H1 (cell line): ENCODE results near the gene ADAM30. TPM values are rescaled to one million over a fixed set of nuclear protein-coding genes. Genes with fewer than 3 reads are reported as not detected.

Experiments
- CTCF ChIA-PET: fragments of 300-600 bp; sonication (Branson Sonifier 250); formaldehyde crosslinking; loops from one replicate; lab custom pipeline; 2021; ENCODE audit not compliant: partially characterized antibody; lab: Charles Lee
- POLR2A ChIA-PET: fragments of 300-600 bp; sonication (Branson Sonifier 250); formaldehyde crosslinking; loops from one replicate; lab custom pipeline; 2021; ENCODE audit warnings: inconsistent platforms; ENCODE audit not compliant: partially characterized antibody; lab: Charles Lee
- DNase-seq, 2 experiments: peaks; one replicate each; pipeline versions ENCODE4 v3.0.0 to v3.0.0-alpha.2; 2010 to 2022; ENCODE audit warnings: low spot score in 2 of 2, low read depth in 1 of 2, mixed read lengths in 1 of 2
- FAIRE-seq: peaks from 2 replicates; lab custom pipeline; 2011; peaks lifted over from hg19 to GRCh38; lab: Jason Lieb, UNC
- H2AFZ ChIP-seq: 2 replicates; pipeline ENCODE4 v1.8.1; 2012; ENCODE audit warnings: low read length, inconsistent platforms
- H2AK5ac ChIP-seq: 2 replicates; pipeline ENCODE4 v1.6.1; 2013; ENCODE audit warnings: low read depth, low read length
- H2BK120ac ChIP-seq: replicated peaks from 2 replicates; pipeline ENCODE3; 2013; ENCODE audit warnings: low read depth, low read length, inconsistent platforms
- H2BK12ac ChIP-seq: 2 replicates; pipeline ENCODE4 v1.6.1; 2013; ENCODE audit warnings: low read depth, low read length
- H2BK15ac ChIP-seq: 2 replicates; pipeline ENCODE4 v1.6.1; 2013; ENCODE audit warnings: low read length
- H2BK20ac ChIP-seq: 2 replicates; pipeline ENCODE4 v1.6.1; 2013; ENCODE audit warnings: low read length
- H2BK5ac ChIP-seq: 2 replicates; pipeline ENCODE4 v1.6.1; 2013; ENCODE audit warnings: low read depth, low read length
- H3K14ac ChIP-seq: 2 replicates; pipeline ENCODE4 v1.6.1; 2013; ENCODE audit warnings: inconsistent platforms; ENCODE audit not compliant: insufficient read length
- H3K18ac ChIP-seq: 2 replicates; pipeline ENCODE4 v1.6.1; 2013; ENCODE audit warnings: low read length; ENCODE audit errors: extremely low read depth
- H3K23ac ChIP-seq: 2 replicates; pipeline ENCODE4 v1.6.1; 2013; ENCODE audit warnings: inconsistent platforms; ENCODE audit not compliant: insufficient read length
- H3K23me2 ChIP-seq: 2 replicates; pipeline ENCODE4 v1.6.1; 2013; ENCODE audit warnings: low read depth, low read length
- H3K27ac ChIP-seq: 2 replicates; pipeline ENCODE4 v1.6.1; 2011; ENCODE audit warnings: low read depth, low read length, inconsistent platforms
- H3K27me3 ChIP-seq, 4 experiments: replicated peaks in 1 of 4; 1 replicate in 1 of 4; 2 replicates in 3 of 4; pipeline versions ENCODE4 v1.6.1 to v1.8.1; 2011 to 2013; ENCODE audit warnings: low read length in 3 of 4, mild to moderate bottlenecking in 3 of 4, inconsistent platforms in 2 of 4, mixed read lengths in 2 of 4, moderate library complexity in 1 of 4; ENCODE audit not compliant: control insufficient read depth in 3 of 4, insufficient read depth in 3 of 4; ENCODE audit errors: extremely low read depth in 1 of 4
- H3K36me3 ChIP-seq, 4 experiments: 2 replicates each; pipeline versions ENCODE4 v1.6.1 to v1.8.1; 2011 to 2013; ENCODE audit warnings: mild to moderate bottlenecking in 4 of 4, low read length in 3 of 4, moderate library complexity in 2 of 4, control low read depth in 1 of 4, inconsistent platforms in 1 of 4; ENCODE audit not compliant: insufficient read depth in 4 of 4, control insufficient read depth in 2 of 4
- H3K4ac ChIP-seq: replicated peaks from 2 replicates; pipeline ENCODE3; 2013; ENCODE audit warnings: low read length, low read depth, mixed read lengths, inconsistent platforms; ENCODE audit not compliant: insufficient read length
- H3K4me1 ChIP-seq, 4 experiments: replicated peaks in 1 of 4; 1 replicate in 1 of 4; 2 replicates in 3 of 4; pipeline versions ENCODE4 v1.6.1 to v1.8.1; 2011 to 2013; ENCODE audit warnings: low read length in 3 of 4, inconsistent platforms in 2 of 4, mixed read lengths in 1 of 4; ENCODE audit not compliant: insufficient read depth in 4 of 4, control insufficient read depth in 3 of 4
- H3K4me2 ChIP-seq, 2 experiments: 2 replicates each; pipeline versions ENCODE4 v1.6.1 to v1.8.1; 2011 to 2013; ENCODE audit warnings: low read depth in 2 of 2, low read length in 2 of 2, control low read depth in 1 of 2, inconsistent platforms in 1 of 2, mild to moderate bottlenecking in 1 of 2; ENCODE audit not compliant: insufficient read depth in 1 of 2
- H3K4me3 ChIP-seq, 4 experiments: fragments of 200-600, 300-600 bp in 1 of 4; sonication (generic), shearing (Covaris generic), sonication (Bioruptor Twin) in 1 of 4; 2 replicates each; pipeline versions ENCODE4 v1.5.1 to v1.8.1; 2011 to 2016; ENCODE audit warnings: low read length in 4 of 4, low read depth in 3 of 4, control low read depth in 2 of 4, inconsistent platforms in 2 of 4, mild to moderate bottlenecking in 2 of 4, mixed read lengths in 1 of 4, moderate library complexity in 1 of 4; ENCODE audit not compliant: insufficient read depth in 2 of 4; ENCODE audit errors: extremely low read depth in 1 of 4
- H3K56ac ChIP-seq: replicated peaks from 2 replicates; pipeline ENCODE3; 2013; ENCODE audit warnings: low read depth, mild to moderate bottlenecking, mixed read lengths, low read length, inconsistent platforms; ENCODE audit not compliant: insufficient read length
- H3K79me1 ChIP-seq: 2 replicates; pipeline ENCODE4 v1.6.1; 2013; ENCODE audit warnings: low read depth, low read length, control low read depth
- H3K79me2 ChIP-seq, 2 experiments: 2 replicates each; pipeline versions ENCODE4 v1.6.1 to v1.8.1; 2012 to 2013; ENCODE audit warnings: low read length in 2 of 2, mild to moderate bottlenecking in 2 of 2, inconsistent platforms in 1 of 2; ENCODE audit not compliant: insufficient read depth in 2 of 2, control insufficient read depth in 1 of 2
- H3K9ac ChIP-seq, 4 experiments: replicated peaks in 1 of 4; 1 replicate in 1 of 4; 2 replicates in 3 of 4; pipeline versions ENCODE4 v1.6.1 to v1.8.1; 2011 to 2013; ENCODE audit warnings: low read depth in 3 of 4, low read length in 3 of 4, control low read depth in 2 of 4, mild to moderate bottlenecking in 2 of 4, moderate library complexity in 2 of 4, inconsistent platforms in 1 of 4; ENCODE audit errors: extremely low read depth in 1 of 4
- H3K9me3 ChIP-seq, 2 experiments: 2 replicates each; pipeline versions ENCODE4 v1.6.1 to v1.8.1; 2012 to 2013; ENCODE audit warnings: mild to moderate bottlenecking in 2 of 2, moderate library complexity in 2 of 2, control low read depth in 1 of 2, inconsistent platforms in 1 of 2, low read depth in 1 of 2, low read length in 1 of 2, mixed read lengths in 1 of 2; ENCODE audit not compliant: insufficient read depth in 2 of 2
- H4K20me1 ChIP-seq, 2 experiments: replicated peaks in 1 of 2; 2 replicates each; pipeline versions ENCODE3 to v1.8.1; 2011 to 2013; ENCODE audit warnings: inconsistent platforms in 2 of 2, low read length in 2 of 2, mild to moderate bottlenecking in 1 of 2; ENCODE audit not compliant: insufficient read depth in 2 of 2, control insufficient read depth in 1 of 2
- H4K5ac ChIP-seq: 2 replicates; pipeline ENCODE4 v1.6.1; 2013; ENCODE audit warnings: low read length, low read depth, mixed read lengths, inconsistent platforms; ENCODE audit not compliant: insufficient read length
- H4K8ac ChIP-seq: 2 replicates; pipeline ENCODE4 v1.8.0; 2013; ENCODE audit warnings: mild to moderate bottlenecking, moderate library complexity, low read length, inconsistent platforms; ENCODE audit not compliant: insufficient read depth; ENCODE audit errors: extremely low read depth
- H4K91ac ChIP-seq: replicated peaks from 2 replicates; pipeline ENCODE3; 2013; ENCODE audit warnings: low read length, mixed read lengths, inconsistent platforms; ENCODE audit not compliant: insufficient read length
- HDAC2 ChIP-seq, 2 experiments: fragments of 300-600 bp in 1 of 2; sonication (generic) in 1 of 2; IDR thresholded peaks; 2 replicates each; pipeline ENCODE4 v1.6.1; 2011 to 2012; ENCODE audit warnings: low read depth in 2 of 2, low read length in 2 of 2, mild to moderate bottlenecking in 2 of 2, moderate library complexity in 2 of 2, borderline replicate concordance in 1 of 2, inconsistent platforms in 1 of 2
- POLR2AphosphoS5 ChIP-seq: IDR thresholded peaks from 2 replicates; pipeline ENCODE4 v1.6.1; 2011; ENCODE audit warnings: low read depth, low read length
- TEAD4 ChIP-seq: IDR thresholded peaks from 2 replicates; pipeline ENCODE4 v1.6.1; 2012; ENCODE audit warnings: low read depth, low read length, inconsistent platforms, mixed read lengths
- WGBS, 2 experiments: shearing (Covaris generic) in 1 of 2; methylation state at CpG; one replicate each; pipeline versions ENCODE4 v1.1.6 to v1.1.7; 2013 to 2015; ENCODE audit warnings: low lambda C conversion rate in 2 of 2, mixed read lengths in 2 of 2, inconsistent platforms in 1 of 2, low coverage in 1 of 2, missing lambda C conversion rate in 1 of 2; ENCODE audit not compliant: insufficient replicate concordance in 2 of 2, insufficient coverage in 1 of 2, insufficient read length in 1 of 2; ENCODE audit errors: extremely low coverage in 1 of 2, missing lambda C conversion rate in 1 of 2; 5-methylcytosine and 5-hydroxymethylcytosine counted together
- polyA plus RNA-seq, 7 experiments: library from polyadenylated mRNA; depleted of rRNA in 3 of 7; stranded (reverse) in 5 of 7; unstranded in 2 of 7; fragments of >200 nt in 5 of 7; fragments of 200-250 nt in 2 of 7; gene quantifications; 1 replicate in 5 of 7; 2 replicates in 1 of 7; 4 replicates in 1 of 7; pipeline versions ENCODE4 v1.2.1 to v1.2.3, GENCODE V29; 2011 to 2013; ENCODE audit warnings: missing spikeins in 2 of 7, mixed read lengths in 2 of 7
- total RNA-seq: library from RNA; stranded (reverse); fragmentation: NEBNext Ultra II Directional; extraction: Animal tissue kit (Norgen Biotek cat#: 25700); gene quantifications from 2 replicates; pipeline ENCODE4 v1.2.1, GENCODE V29; 2021
- TF ChIP-seq, protein P1 (sequence below): IDR thresholded peaks from 2 replicates; pipeline ENCODE4 v1.6.1; 2012; ENCODE audit warnings: inconsistent platforms

ADAM30 gene
- total and polyA plus RNA-seq, 2 of the 8 experiments (the other 6 are each of a cell fraction or from before 2014, with no cell fraction given), result not detected

DNA sequence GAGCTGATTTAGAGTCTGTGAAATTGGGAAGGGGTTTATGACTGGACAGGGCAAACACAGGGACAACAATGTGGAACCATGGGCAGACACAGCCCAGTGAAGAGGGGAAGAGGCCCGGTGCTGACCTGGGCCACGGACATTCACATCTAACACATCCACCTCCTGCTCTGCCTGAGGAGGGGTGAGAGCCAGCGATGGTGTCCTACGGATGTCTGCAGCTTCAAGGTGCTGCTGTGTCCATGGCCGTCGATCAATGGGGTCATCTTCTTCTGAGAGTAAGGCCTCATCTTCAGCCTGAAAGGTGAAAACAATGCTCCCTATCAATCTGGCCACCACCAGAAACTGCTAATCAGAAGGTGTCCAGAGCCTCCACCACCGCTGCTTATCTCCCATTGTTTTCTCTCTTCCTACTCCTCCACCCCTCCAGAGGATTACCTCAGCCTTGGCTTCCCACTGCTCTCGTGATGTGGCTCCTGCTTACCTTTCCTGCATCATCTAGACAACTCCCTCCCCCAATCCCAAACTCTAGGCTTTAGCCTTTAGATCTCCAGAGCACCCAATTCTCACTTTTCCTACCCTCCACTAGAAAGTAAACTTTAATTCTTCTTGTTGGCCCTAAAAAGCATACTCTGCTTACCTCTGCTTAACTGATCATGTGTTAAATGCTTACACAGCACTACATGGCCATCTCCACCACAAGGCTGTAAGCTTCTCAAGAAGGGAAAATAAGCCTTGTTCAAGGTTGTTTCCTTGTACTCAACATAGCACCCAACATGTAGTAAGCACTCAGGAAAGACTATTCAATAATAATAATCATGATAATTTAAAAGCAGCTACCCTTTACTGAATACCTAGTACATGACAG is 24.0 kb upstream of the ADAM30 start:
- H4K20me1 ChIP-seq, result peaks cover 0 to 7% of the 10 kb centered on the region in 2 experiments
- no peaks in the 10 kb centered on the region for H3K9me3 ChIP-seq
- FAIRE-seq (no peak), DNase-seq (no peak)
- H3K23ac ChIP-seq, result no peak overlapping the region
- CTCF ChIA-PET, result interaction anchor here (0.9 to 2.3 kb wide), 6 partner anchors 8 to 111 kb away, joined by 3 to 12 read pairs (median 3); partner anchors contain the start of gene ADAM30
- no peak overlapping the region for H2AK5ac ChIP-seq
- no peak overlapping the region for H3K27ac ChIP-seq
- no peak overlapping the region for H3K4me2 ChIP-seq
- H3K18ac ChIP-seq, result no peak overlapping the region
- H4K91ac ChIP-seq, result no peak overlapping the region
- no peak overlapping the region for H2BK15ac ChIP-seq
- no peaks in the 10 kb centered on the region for H3K79me2 ChIP-seq
- H3K4me3 ChIP-seq, result no peak overlapping the region
- H3K56ac ChIP-seq, result no peak overlapping the region
- H3K79me1 ChIP-seq, result no peaks in the 10 kb centered on the region
- POLR2A ChIA-PET, result interaction anchor here (1.1 kb wide), 1 partner anchor 11 kb away, joined by 3 read pairs; no protein-coding TSS in a partner anchor
- H3K23me2 ChIP-seq, result no peaks in the 10 kb centered on the region
- H3K27me3 ChIP-seq, result no peaks in the 10 kb centered on the region
- no peak overlapping the region for H2AFZ ChIP-seq
- H2BK20ac ChIP-seq, result no peak overlapping the region
- no peak overlapping the region for H2BK120ac ChIP-seq
- H2BK5ac ChIP-seq, result no peak overlapping the region
- WGBS, 2 experiments, result 94% methylated on average over 8 of the region's 8 CpGs; no CpG with 5 or more reads in 1 of the 2 experiments
- no peak overlapping the region for H4K5ac ChIP-seq
- H3K36me3 ChIP-seq, result peaks cover 10 to 51% (median 26%) of the 10 kb centered on the region in 4 experiments; a peak in 7 of 8 replicates
- H3K4ac ChIP-seq, result no peak overlapping the region
- no peak overlapping the region for H3K14ac ChIP-seq
- H2BK12ac ChIP-seq, result no peak overlapping the region
- no peak overlapping the region for H3K9ac ChIP-seq
- no peaks in the 10 kb centered on the region for H3K4me1 ChIP-seq
- TF ChIP-seq, protein P1, sequence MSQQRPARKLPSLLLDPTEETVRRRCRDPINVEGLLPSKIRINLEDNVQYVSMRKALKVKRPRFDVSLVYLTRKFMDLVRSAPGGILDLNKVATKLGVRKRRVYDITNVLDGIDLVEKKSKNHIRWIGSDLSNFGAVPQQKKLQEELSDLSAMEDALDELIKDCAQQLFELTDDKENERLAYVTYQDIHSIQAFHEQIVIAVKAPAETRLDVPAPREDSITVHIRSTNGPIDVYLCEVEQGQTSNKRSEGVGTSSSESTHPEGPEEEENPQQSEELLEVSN, result no peak
- TF ChIP-seq POLR2AphosphoS5 (no peak), TEAD4 (no peak), HDAC2 (IDR thresholded peaks at IDR 0.05; ENCODE audit: borderline replicate concordance in 1 of 2, low read depth in 2 of 2, low read length in 2 of 2) (no peak)
- no peak overlapping the region for H4K8ac ChIP-seq
